HEK293T (cell line): ENCODE data around the gene CA12.

Experiments
- ARNT ChIP-seq: fragments of 450-650 bp; IDR thresholded peaks from 2 replicates; pipeline ENCODE4 v1.6.1; 2017; ENCODE audit warnings: mild to moderate bottlenecking
- NFRKB ChIP-seq: fragments of 450-650 bp; IDR thresholded peaks from 2 replicates; pipeline ENCODE4 v1.6.1; 2016; ENCODE audit warnings: mild to moderate bottlenecking, moderate library complexity
- SP1 ChIP-seq: fragments of 450-650 bp; IDR thresholded peaks from 2 replicates; pipeline ENCODE4 v1.6.1; 2017
- SUZ12 ChIP-seq: fragments of 450-650 bp; IDR thresholded peaks from 2 replicates; pipeline ENCODE4 v1.6.1; 2016; ENCODE audit warnings: mild to moderate bottlenecking
- TARDBP ChIP-seq: fragments of 450-650 bp; IDR thresholded peaks from 2 replicates; pipeline ENCODE4 v1.6.1; 2016
- TF ChIP-seq, protein P1 (sequence below): fragments of 450-650 bp; IDR thresholded peaks from 2 replicates; pipeline ENCODE4 v1.6.1; 2016

DNA sequence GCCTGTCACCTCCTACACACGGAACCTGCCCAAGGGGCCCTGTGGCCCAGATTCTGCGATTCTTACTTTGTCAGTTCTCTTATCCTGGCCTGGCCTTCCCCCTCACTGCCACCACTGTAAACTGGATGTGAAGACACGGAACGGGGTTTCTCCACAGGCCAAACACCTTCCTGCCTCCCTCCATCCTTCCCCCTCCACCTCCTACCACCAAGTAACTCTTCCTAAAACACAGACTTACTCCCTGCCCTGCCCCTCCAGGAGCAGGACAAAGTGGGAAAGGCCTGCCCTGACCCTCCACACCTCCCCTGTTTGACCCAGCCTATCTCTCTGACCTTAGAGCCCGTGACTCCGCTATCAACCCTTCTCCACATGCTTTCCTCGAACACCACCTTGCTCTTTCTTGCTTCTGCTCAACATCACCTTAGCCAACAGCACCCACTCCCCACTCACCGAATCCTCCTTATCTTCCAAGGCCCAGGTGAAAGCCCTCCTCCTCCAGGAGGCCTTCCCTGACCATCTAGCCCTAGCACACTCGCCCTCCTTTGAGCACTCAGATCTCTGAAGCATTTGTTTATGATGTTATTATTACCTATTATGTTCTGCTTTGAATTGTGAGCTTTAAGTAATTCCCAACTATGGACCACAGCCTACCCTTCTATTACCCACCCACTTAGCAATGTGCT lies 7.6 kb downstream of the CA12 start:
- TF ChIP-seq SP1 = no peak
- no peak for TF ChIP-seq SUZ12
- no peak for TF ChIP-seq ARNT
- TF ChIP-seq NFRKB = no peak
- TF ChIP-seq TARDBP = no peak
- TF ChIP-seq, protein P1, sequence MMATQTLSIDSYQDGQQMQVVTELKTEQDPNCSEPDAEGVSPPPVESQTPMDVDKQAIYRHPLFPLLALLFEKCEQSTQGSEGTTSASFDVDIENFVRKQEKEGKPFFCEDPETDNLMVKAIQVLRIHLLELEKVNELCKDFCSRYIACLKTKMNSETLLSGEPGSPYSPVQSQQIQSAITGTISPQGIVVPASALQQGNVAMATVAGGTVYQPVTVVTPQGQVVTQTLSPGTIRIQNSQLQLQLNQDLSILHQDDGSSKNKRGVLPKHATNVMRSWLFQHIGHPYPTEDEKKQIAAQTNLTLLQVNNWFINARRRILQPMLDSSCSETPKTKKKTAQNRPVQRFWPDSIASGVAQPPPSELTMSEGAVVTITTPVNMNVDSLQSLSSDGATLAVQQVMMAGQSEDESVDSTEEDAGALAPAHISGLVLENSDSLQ = no peak
